ENCODE measurements around the gene B3GALT4.
A peak's percentile ranks its signal among the peaks of the same experiment; 100 is the strongest.

DNA sequence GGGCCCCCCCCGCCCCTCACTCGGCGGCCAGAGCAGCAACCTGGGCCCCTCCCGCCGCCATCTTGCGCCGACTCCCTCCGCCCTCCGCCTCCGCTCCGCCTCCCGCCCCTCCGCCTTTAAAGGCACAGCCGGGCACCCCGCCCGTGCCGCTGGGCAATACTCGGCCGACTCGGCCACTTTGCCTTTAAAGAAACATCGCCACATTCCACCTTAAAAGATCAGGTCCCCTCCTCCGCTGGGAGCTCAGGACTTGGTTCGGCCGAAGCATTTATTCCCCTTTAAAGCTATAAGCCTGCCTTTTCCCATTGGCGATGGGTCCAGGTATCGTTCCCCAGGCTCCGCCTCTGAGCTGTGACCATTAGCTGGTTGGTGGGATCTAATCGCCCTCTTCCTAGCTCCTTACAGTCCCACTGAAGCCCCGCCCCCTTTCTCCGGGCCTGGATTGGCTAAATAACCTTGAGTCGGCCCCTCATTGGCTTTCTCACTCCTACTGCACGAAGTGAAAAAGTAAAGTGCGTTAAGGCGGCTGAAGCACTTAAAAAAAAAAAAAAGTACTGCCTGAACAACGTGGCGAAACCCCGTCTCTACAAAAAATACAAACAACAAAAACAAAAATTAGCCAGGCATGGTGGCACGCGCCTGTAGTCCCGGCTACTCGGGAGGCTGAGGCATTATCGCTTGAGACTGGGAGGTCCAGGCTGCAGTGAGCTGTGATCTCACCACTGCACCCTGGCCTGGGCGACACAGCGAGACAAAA lies 40.9 kb downstream of the B3GALT4 start, which contains the start of gene ZBTB22:
- no peak for TF ChIP-seq ZNF530 (tag by site-specific recombination; IDR thresholded peaks at IDR 0.05; ENCODE audit: low read depth)
- TF ChIP-seq, protein P1, sequence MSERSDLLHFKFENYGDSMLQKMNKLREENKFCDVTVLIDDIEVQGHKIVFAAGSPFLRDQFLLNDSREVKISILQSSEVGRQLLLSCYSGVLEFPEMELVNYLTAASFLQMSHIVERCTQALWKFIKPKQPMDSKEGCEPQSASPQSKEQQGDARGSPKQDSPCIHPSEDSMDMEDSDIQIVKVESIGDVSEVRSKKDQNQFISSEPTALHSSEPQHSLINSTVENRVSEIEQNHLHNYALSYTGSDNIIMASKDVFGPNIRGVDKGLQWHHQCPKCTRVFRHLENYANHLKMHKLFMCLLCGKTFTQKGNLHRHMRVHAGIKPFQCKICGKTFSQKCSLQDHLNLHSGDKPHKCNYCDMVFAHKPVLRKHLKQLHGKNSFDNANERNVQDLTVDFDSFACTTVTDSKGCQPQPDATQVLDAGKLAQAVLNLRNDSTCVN (tag by site-specific recombination; optimal IDR thresholded peaks at IDR 0.05), result peak; percentile 28
- TF ChIP-seq, protein P2, sequence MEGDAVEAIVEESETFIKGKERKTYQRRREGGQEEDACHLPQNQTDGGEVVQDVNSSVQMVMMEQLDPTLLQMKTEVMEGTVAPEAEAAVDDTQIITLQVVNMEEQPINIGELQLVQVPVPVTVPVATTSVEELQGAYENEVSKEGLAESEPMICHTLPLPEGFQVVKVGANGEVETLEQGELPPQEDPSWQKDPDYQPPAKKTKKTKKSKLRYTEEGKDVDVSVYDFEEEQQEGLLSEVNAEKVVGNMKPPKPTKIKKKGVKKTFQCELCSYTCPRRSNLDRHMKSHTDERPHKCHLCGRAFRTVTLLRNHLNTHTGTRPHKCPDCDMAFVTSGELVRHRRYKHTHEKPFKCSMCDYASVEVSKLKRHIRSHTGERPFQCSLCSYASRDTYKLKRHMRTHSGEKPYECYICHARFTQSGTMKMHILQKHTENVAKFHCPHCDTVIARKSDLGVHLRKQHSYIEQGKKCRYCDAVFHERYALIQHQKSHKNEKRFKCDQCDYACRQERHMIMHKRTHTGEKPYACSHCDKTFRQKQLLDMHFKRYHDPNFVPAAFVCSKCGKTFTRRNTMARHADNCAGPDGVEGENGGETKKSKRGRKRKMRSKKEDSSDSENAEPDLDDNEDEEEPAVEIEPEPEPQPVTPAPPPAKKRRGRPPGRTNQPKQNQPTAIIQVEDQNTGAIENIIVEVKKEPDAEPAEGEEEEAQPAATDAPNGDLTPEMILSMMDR (tag by site-specific recombination; IDR thresholded peaks at IDR 0.05), result no peak
- TF ChIP-seq ZNF133 (tag by site-specific recombination; IDR thresholded peaks at IDR 0.05), result no peak
- TF ChIP-seq, protein P3, sequence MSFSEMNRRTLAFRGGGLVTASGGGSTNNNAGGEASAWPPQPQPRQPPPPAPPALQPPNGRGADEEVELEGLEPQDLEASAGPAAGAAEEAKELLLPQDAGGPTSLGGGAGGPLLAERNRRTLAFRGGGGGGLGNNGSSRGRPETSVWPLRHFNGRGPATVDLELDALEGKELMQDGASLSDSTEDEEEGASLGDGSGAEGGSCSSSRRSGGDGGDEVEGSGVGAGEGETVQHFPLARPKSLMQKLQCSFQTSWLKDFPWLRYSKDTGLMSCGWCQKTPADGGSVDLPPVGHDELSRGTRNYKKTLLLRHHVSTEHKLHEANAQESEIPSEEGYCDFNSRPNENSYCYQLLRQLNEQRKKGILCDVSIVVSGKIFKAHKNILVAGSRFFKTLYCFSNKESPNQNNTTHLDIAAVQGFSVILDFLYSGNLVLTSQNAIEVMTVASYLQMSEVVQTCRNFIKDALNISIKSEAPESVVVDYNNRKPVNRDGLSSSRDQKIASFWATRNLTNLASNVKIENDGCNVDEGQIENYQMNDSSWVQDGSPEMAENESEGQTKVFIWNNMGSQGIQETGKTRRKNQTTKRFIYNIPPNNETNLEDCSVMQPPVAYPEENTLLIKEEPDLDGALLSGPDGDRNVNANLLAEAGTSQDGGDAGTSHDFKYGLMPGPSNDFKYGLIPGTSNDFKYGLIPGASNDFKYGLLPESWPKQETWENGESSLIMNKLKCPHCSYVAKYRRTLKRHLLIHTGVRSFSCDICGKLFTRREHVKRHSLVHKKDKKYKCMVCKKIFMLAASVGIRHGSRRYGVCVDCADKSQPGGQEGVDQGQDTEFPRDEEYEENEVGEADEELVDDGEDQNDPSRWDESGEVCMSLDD (tag by site-specific recombination; IDR thresholded peaks at IDR 0.05), result no peak
- TF ChIP-seq ZXDB (tag by site-specific recombination; IDR thresholded peaks at IDR 0.05), result peak; percentile 71
